EL (cell line): ENCODE results near the gene OR2L8.

Experiments
- DNase-seq: peaks from one replicate; pipeline ENCODE4 v3.0.0-alpha.2; 2016

OR2L8 gene

GRCh38 chr1:247998811-247999210 is 50.2 kb downstream of the OR2L8 start:
- DNase-seq = no peak
